Measurements from ENCODE around the gene TRIM56. TPM values are rescaled to one million over a fixed set of nuclear protein-coding genes. Genes with fewer than 3 reads are reported as not detected.

Gene TRIM56
- total and polyA plus RNA-seq, 9 of the 15 experiments (the other 6 are each of a cell fraction or from before 2014, with no cell fraction given), result 2.0 to 29.7 (median 11.6) TPM

DNA sequence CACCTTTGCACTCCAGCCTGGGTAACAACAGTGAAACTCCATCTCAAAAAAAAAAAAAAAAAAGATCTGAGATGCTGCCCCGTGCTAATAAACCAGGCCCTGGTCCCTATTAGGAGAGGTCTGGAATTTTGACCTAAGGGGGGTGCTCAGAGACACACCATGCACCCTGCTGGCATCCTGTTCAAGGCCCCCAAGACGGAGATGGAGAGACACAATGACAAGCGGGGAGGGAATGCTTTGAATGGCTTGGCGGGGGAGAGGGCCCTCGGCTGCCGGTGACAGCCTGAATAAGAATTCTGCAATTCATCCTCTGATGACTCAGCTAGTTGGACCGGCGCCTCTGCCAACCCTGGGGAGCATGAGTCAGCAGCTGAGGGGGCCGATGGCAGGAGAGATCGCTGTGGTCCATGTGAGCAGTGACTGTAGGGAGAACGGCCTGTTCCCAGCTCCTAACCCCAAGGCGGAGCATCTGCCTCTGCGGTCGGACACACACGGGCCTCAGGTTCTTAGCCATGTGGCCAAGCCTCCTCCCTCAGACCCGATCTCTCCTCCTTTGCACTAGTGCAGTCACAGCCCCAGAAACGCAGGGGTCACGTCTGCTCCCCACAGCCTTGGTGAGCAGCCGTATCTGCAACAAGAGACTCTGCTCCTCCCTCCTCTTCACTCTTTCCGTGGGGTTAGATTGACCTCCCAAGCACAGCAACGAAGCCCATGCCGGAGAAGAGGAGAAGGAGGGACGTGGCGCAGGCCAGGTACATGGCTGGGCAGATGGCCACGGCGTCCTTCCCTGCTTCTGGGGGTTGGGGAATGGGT, 14.9 kb downstream of the TRIM56 start (continued):
- 0 out of 2 replicates have a peak, but pooled peaks have one; percentile 20 for TF ChIP-seq CREB1 (IDR thresholded peaks at IDR 0.05)
- TF ChIP-seq CREB1 (CRISPR knock-in tag; IDR thresholded peaks at IDR 0.05), result peak; percentile 54; the same call in 1 of the 2 replicates
- TF ChIP-seq, protein P1, sequence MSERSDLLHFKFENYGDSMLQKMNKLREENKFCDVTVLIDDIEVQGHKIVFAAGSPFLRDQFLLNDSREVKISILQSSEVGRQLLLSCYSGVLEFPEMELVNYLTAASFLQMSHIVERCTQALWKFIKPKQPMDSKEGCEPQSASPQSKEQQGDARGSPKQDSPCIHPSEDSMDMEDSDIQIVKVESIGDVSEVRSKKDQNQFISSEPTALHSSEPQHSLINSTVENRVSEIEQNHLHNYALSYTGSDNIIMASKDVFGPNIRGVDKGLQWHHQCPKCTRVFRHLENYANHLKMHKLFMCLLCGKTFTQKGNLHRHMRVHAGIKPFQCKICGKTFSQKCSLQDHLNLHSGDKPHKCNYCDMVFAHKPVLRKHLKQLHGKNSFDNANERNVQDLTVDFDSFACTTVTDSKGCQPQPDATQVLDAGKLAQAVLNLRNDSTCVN (CRISPR knock-in tag; IDR thresholded peaks at IDR 0.05), result no peak
- TF ChIP-seq PCBP2 (IDR thresholded peaks at IDR 0.05; ENCODE audit: low read depth, low read length, poor library complexity, severe bottlenecking), result no peak
- TF ChIP-seq, protein P2, sequence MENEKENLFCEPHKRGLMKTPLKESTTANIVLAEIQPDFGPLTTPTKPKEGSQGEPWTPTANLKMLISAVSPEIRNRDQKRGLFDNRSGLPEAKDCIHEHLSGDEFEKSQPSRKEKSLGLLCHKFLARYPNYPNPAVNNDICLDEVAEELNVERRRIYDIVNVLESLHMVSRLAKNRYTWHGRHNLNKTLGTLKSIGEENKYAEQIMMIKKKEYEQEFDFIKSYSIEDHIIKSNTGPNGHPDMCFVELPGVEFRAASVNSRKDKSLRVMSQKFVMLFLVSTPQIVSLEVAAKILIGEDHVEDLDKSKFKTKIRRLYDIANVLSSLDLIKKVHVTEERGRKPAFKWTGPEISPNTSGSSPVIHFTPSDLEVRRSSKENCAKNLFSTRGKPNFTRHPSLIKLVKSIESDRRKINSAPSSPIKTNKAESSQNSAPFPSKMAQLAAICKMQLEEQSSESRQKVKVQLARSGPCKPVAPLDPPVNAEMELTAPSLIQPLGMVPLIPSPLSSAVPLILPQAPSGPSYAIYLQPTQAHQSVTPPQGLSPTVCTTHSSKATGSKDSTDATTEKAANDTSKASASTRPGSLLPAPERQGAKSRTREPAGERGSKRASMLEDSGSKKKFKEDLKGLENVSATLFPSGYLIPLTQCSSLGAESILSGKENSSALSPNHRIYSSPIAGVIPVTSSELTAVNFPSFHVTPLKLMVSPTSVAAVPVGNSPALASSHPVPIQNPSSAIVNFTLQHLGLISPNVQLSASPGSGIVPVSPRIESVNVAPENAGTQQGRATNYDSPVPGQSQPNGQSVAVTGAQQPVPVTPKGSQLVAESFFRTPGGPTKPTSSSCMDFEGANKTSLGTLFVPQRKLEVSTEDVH (IDR thresholded peaks at IDR 0.05; ENCODE audit: low read depth, partially characterized antibody), result peak; percentile 58
- TF ChIP-seq LCOR (CRISPR knock-in tag; IDR thresholded peaks at IDR 0.05), result no peak; the same call in 1 of the 2 replicates
- TF ChIP-seq POLR2G (IDR thresholded peaks at IDR 0.05; ENCODE audit: low read depth, low read length), result peak; percentile 76
- no peak for TF ChIP-seq ZC3H4 (CRISPR knock-in tag; IDR thresholded peaks at IDR 0.05; ENCODE audit: borderline replicate concordance)
- TF ChIP-seq, protein P3, sequence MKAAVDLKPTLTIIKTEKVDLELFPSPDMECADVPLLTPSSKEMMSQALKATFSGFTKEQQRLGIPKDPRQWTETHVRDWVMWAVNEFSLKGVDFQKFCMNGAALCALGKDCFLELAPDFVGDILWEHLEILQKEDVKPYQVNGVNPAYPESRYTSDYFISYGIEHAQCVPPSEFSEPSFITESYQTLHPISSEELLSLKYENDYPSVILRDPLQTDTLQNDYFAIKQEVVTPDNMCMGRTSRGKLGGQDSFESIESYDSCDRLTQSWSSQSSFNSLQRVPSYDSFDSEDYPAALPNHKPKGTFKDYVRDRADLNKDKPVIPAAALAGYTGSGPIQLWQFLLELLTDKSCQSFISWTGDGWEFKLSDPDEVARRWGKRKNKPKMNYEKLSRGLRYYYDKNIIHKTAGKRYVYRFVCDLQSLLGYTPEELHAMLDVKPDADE (conservative IDR thresholded peaks at IDR 0.05; ENCODE audit: control insufficient read depth, low read depth, low read length), result peak; percentile 75; the same call in 1 of the 2 replicates
- TF ChIP-seq SMARCB1 (IDR thresholded peaks at IDR 0.05; ENCODE audit: insufficient read length, low read depth), result peak; percentile 73
- peak; percentile 81 for TF ChIP-seq TEAD4 (IDR thresholded peaks at IDR 0.05; ENCODE audit: low read length)
- TF ChIP-seq TEAD4 (CRISPR knock-in tag; IDR thresholded peaks at IDR 0.05; ENCODE audit: borderline replicate concordance), result no peak
- TF ChIP-seq NCOA2 (IDR thresholded peaks at IDR 0.05; ENCODE audit: partially characterized antibody in 2 of 2), result no peak
- TF ChIP-seq ZEB2 (IDR thresholded peaks at IDR 0.05), result no peak; the same call in 1 of the 2 replicates
- peak; percentile 72; the same call in 1 of the 2 replicates for TF ChIP-seq HLTF (IDR thresholded peaks at IDR 0.05)
- TF ChIP-seq POLR2A (conservative IDR thresholded peaks at IDR 0.05), result peak; percentile 76
- TF ChIP-seq PHB2 (IDR thresholded peaks at IDR 0.05; ENCODE audit: low read depth), result no peak
- TF ChIP-seq NFYB (IDR thresholded peaks at IDR 0.05; ENCODE audit: extremely low read depth, insufficient read length), result no peak
- TF ChIP-seq, protein P4, sequence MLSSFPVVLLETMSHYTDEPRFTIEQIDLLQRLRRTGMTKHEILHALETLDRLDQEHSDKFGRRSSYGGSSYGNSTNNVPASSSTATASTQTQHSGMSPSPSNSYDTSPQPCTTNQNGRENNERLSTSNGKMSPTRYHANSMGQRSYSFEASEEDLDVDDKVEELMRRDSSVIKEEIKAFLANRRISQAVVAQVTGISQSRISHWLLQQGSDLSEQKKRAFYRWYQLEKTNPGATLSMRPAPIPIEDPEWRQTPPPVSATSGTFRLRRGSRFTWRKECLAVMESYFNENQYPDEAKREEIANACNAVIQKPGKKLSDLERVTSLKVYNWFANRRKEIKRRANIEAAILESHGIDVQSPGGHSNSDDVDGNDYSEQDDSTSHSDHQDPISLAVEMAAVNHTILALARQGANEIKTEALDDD (IDR thresholded peaks at IDR 0.05), result no peak
- no peak for TF ChIP-seq SREBF1 (IDR thresholded peaks at IDR 0.05; ENCODE audit: borderline replicate concordance, low read depth, low read length)
- peak; percentile 79 for TF ChIP-seq NCOR1 (IDR thresholded peaks at IDR 0.05)

Data from K562 (cell line).